CD4-positive, alpha-beta T cell treated with Interleukin-17A for 1 hour (primary cell): ENCODE results near the gene BTNL3.
"Not testable (repeated sequence)": the region's sequence is repeated elsewhere in the genome, so short reads cannot be mapped to it uniquely, and the experiment has no call there.

Experiments used
- DNase-seq: peaks from one replicate; pipeline ENCODE4 v3.0.0-alpha.2; 2020

Gene BTNL3

DNA sequence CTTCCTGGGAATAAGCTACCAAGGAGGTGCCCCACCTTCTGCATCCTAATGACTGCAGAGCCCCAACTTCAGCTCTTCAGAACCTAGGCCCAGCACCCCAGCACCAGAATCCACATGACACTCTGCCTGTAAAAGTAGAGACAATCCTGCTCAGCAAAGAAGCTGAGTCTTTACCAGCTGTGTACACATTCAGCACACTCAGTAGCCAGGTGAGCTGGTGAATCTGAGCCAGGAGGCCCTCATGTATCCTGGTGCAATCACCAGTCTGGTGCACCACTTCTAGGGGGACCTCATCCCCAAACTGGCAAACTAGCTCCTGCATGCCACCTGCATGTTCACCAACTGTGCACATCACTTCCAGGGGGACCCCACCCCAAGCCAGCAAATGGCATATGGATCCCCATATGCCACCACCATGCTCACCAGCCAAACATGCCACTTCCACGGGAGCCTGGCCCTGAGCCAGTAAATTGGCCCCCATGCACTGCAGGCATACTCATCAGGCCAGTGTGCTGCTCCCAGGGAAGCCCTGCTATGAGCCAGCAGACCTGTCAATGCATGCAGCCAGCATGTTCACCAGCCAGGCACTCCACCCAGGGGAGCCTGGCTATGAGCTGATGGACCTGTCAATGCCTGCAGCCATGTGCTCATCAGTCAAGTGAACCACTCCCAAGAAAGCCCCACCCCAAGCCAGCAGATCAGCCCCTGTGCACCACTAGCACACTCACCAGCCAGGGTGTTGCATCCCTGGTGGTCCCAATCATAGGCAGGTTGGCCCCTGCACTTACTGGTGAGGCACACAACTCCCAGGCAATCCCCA, 35.8 kb downstream of the BTNL3 start:
- DNase-seq, result no peak

- DNase-seq, result no peak
These were observed 38.9 kb downstream of the BTNL3 start for GRCh38 chr5:181027452-181028031.

DNA sequence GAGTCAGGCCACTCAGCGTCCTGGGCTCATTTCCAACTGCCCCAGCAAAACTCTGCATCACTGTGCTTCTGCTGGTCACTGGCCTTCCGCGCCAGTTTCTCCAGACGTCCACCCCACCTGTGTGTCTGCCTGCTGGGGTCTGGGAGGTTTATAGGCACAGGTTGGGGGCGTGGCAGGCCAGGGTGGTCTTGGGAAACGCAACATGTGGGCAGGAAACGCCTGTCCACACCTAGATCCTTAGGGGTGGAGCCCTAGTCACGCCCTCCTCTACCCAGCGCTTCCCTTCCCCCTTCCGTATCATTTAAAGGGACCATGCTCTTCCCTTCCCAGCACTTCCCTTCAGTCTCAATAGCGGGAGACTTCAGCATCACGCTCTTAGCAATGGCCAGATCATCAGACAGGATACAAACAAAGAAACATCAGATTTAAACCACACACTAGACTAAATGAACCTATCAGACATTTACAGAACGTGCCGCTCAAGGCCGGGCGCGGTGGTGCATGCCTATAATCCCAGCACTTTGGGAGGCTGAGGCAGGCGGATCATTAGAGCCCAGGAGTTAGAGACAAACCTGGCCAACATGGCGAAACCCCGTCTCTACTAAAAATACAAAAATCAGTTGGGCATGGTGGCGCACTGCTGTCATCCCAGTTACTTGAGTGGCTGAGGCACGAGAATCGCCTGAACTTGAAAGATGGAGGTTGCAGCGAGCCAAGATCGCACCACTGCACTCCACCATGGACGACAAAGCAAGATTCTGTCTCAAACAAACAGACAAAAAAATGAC, 39.6 kb downstream of the BTNL3 start:
- DNase-seq, result no peak

DNA sequence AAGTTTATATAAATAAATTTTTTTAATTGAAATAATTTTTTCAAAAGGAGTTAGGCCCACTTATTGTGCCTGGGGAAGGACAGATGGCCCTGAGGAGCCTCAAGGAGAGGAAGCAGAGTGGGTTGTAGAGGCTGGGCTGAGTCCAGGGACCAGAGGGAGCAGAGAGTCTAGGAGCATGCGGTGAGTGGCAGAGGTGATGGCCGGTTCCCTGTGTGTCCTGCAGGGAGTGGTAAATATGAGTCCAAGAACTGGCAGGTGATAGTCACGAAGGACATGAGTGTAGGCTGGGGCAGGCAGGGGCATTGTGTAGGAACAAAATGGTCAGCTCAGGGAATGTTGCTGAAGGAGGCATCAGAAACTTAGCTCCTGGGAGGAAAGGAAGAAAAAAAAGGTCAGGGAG, 43.1 kb downstream of the BTNL3 start:
- no peak for DNase-seq

DNA sequence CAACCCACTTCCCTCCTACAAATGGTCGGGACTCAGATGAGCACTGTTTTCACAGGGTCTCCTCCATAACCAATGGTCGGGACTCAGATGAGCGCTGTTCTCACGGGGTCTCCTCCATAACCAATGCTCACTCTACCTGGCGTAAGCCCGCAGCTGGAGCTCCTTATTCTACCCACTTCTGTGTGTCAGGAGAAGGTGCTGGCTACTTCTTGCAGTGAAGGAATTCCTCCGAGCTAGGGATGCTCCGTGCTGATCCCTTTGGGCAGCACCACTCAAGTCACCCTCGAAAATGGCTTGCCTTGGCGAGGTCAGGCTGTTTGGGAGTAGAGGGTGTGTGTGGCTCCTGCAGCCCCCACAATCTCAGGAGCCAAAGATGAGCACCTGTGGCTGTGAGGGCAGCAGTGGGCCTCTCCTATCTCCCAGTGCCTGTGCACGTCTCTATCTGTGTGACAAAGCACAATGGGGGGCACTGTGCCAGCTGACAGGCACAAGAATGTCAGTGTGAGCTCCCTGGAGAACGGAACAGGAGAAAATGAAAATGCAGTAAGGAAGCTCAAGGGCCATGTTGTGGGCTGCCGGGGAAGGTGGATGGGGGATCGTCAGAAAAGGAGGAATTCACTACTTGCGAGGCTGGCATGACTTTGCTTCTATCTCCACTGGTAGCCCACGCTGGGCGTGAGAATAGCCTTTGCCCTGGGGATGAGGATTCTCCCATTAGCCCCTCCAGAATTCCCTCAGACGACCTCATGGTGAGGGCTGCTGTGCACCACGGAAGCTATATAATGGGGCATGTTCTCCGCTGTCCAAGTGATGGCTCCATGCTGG, 47.6 kb downstream of the BTNL3 start:
- no peak for DNase-seq

DNA sequence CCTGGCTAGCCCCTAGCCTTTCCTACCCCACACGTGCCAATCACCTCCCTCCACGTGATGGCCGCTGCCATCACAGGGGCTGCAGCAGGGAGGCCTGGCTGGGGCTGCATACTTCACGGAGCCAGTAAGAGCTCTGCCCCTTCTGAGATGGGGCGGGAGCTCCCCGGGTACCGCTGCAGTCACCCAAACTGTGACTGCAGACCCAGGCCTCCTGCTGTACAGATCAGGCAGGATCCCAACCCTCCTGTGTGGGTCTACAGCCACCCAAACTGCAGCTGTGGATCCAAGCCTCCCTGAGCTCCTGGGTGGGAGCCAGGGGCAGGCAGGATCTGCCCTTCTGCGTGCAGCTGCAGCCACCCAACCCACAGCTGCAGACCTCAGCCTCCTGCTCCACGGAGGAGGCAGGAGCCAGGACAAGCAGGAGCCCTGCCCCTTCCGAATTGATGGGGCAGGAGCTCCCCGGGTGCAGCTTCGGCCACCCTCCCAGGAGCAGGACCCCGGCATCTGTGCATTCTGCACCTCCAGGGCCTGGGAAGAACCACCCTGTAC, 48.2 kb downstream of the BTNL3 start:
- no peak for DNase-seq

DNA sequence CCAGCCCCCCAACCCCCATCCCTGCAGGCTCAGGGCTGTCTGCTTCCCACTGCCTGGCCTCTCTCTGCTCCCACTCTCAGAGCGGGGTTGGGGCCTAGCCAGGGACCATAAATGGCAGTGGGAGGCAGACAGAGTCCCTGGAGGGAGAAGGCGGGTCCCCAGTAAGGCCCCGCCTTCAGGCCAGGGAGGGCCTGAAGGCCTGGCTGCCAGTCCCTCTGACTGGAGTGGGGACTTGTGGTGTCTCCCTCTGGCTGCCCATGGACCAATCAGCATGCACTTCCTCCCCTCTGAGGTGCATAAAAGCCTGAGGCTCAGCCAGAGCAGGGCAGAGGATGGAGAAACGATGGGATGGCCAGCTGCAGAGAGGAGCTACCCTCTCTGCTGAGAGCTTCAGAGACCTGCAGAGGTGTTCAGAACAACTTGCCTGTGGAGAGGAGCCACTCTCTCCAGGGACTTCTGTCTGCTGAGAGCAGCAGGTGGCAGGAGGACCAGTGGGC, 48.8 kb downstream of the BTNL3 start:
- DNase-seq, result no peak

GRCh38 chr5:181039471-181039870, 50.8 kb downstream of the BTNL3 start:
- no peak for DNase-seq

DNA sequence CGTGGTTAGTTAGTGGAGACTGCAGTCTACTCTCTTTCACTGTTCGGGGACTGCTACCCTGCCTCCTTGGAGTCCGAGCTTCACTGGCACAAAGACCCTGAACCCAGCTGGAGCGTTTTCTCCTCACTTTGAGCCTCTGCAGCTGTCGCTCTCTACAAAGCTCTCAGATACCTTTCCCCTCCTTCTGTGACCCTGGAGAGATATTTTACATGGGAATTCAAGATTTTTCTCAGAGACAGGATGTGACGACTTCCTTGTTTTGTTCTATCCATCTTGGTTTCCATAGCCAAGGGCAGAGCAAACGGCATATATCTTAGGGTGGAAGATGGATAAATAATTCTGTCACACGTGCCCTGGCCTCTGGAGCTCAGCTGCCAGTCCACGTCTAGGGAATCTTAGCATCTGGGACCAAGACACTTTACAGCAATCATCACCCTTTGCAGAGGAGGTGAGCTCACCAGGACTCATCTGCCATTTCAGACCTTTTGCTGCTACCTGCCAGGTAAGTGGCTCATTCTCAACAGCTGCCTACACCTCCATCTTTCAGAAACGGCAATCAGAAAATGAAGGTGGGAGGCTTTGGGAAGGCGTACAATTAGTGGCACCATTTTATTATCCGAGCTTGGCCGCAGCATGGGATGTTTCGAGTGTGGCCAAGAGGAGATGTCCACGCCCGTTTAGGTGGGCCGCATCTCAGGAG, 51.4 kb downstream of the BTNL3 start, which contains the start of gene BTNL9:
TSS of gene BTNL9 (plus strand) at position 336 of the 700 bp plus-strand sequence. CDS start 5,224 bp downstream, outside the sequence.
- no peak for DNase-seq

- no peak for DNase-seq
These were observed 51.9 kb downstream of the BTNL3 start for GRCh38 chr5:181040631-181040945.

DNA sequence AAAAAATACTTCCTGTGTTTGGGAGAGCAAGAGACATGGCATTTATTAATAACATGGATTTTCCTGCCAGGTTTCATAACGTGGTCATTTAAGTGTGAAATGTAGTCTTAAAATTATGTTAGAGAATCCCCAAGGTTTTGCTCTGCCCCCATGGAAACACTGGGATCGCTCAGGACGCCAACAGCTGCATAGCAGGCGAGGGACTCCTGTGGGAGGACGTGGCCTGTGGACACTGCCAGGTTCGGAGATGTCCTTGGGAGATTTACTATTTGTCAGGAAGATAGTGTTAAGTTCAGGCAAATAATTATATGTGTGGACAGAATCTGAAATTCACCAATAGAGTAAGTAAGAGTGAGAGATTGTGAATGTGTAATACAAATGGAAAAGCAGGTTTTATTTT, 52.4 kb downstream of the BTNL3 start:
- DNase-seq, result no peak

- no peak for DNase-seq
These were observed 53.5 kb downstream of the BTNL3 start for GRCh38 chr5:181042036-181042713.

DNA sequence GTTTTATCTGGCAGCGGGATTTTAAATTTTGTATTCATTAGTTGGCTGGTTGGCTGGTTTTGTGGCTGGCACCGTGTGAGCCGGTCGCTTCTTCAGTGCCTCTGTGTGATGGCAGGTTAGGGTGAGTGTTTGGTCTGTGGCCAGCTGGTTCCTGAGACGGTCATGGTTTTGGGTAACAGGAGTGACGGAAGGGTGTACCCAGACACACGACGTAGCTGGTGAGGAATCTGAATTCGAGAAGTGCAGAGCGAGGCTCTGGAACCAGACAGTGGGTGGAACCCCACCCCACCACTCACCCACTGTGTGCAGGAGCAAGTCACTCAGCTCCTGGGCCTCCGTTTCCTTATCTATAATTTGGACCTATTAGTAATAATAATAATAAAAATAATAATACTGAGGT, 54.1 kb downstream of the BTNL3 start:
- no peak for DNase-seq

DNA sequence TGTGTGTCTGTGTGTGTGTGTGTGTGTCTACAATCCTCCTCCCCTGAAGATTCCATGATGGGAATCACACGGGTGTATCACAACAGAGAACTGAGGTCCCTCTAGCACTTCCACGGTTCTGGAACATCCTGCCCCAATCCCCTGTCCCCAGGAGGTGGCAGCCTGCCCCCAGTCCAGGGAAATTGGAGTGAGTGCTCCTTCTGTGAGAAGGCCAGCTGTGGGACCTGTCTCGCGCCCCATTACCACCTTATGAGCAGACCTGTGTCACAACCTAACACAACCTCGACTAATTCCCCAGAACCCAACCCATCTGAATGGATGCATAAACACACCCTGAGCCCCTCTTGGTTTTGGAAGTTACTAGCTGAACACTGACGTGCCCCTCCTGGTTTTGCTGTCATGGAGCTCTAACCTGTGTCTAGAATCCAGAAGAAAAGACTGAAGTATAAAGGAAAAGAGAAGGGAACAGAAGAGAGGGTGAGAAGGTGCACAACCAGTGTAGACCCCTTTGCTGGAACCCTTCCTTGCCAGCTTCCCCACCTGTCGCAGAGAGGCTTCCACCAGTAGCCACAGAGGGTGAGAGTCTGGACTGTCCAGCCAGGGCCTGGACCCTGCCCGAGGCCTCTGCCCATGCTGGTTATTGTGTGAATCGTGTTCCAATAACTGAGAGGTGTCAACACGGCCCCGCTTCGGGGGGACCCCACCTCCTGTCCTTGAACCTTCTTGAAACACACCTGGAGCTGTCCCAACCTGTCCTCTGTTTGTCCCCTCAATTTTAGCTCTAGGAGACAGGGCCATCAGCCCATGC, 54.8 kb downstream of the BTNL3 start:
- DNase-seq, result no peak

DNA sequence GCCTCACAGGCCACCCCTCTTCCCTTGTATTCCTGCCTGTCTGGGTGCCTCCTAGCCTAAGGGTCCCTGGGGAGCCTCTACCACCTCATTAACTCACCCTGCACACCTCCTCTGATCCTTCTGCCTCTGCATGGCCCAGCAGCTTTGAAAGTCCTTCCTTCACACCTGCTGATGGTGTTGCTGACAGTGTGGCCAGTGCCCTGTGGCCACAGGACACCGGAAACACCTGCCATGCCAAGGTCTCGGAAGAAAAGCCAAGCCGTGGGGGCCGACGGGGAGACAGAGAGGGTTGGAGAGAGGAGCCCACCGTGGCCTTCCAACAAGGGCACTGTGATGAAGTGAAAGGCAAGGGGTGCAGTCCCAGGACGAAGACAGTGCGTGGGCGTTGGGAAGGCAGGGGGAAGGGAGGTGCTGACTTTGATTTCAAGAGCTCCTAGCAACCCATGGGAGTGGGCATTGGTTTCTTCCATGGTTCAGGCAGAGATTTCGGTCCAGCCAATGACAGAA, 55.5 kb downstream of the BTNL3 start:
- DNase-seq, result no peak

GRCh38 chr5:181044662-181045305, 56.1 kb downstream of the BTNL3 start:
- no peak for DNase-seq

- DNase-seq, result no peak
These were observed 56.7 kb downstream of the BTNL3 start for GRCh38 chr5:181045316-181045715.

GRCh38 chr5:181045857-181046256, 57.2 kb downstream of the BTNL3 start:
- DNase-seq, result not testable (repeated sequence)

DNA sequence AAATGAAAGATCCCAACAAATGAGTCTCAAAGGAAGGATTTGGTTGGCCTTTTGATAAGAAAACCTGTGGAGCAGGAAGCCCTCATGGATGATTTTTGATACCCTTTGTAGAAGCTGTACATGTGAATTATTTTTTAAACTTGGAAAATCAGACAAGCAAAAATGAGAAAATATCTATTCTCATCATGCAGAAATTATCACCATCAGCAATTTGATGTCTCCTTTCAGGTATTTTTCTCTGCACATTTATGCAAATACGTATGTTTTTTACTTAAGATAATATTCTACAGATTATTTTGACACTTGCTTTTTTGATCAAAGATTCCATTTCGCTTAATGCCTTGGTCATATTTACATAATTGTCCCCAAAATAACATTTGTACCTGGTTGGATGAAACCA, 58.6 kb downstream of the BTNL3 start:
- no peak for DNase-seq

DNA sequence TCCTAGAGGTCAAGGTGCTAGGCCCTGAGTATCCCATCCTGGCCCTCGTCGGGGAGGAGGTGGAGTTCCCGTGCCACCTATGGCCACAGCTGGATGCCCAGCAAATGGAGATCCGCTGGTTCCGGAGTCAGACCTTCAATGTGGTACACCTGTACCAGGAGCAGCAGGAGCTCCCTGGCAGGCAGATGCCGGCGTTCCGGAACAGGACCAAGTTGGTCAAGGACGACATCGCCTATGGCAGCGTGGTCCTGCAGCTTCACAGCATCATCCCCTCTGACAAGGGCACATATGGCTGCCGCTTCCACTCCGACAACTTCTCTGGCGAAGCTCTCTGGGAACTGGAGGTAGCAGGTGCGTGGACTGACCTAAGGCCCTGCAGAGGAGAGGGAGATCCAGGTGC, 59.3 kb downstream of the BTNL3 start:
- DNase-seq, result no peak
